ENCODE results near the gene RAP1A.

Gene RAP1A

DNA sequence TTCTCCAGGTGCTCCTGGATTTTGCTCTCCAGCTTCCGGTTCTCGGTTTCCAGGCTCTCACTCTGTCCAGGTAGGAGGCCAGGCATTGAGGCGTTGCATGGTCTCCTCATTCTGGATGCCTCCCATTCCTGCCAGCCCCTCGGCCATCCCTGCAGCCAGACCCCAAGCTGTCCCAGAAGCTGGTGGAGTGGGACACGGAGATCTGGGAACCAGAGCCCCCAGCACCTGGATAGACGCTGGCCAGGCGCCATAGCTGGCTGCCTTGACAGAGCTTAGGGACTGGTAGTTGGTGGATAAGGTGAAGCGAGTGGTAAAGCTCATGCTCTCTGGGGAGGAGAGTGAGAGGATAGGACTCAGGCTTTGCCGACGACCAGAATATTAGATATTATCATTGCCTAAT is 29.6 kb downstream of the RAP1A start:
- TF ChIP-seq, protein P1, sequence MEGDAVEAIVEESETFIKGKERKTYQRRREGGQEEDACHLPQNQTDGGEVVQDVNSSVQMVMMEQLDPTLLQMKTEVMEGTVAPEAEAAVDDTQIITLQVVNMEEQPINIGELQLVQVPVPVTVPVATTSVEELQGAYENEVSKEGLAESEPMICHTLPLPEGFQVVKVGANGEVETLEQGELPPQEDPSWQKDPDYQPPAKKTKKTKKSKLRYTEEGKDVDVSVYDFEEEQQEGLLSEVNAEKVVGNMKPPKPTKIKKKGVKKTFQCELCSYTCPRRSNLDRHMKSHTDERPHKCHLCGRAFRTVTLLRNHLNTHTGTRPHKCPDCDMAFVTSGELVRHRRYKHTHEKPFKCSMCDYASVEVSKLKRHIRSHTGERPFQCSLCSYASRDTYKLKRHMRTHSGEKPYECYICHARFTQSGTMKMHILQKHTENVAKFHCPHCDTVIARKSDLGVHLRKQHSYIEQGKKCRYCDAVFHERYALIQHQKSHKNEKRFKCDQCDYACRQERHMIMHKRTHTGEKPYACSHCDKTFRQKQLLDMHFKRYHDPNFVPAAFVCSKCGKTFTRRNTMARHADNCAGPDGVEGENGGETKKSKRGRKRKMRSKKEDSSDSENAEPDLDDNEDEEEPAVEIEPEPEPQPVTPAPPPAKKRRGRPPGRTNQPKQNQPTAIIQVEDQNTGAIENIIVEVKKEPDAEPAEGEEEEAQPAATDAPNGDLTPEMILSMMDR (IDR thresholded peaks at IDR 0.05; ENCODE audit: low read length) = no peak
- no peak for TF ChIP-seq EZH2 (IDR thresholded peaks at IDR 0.05; ENCODE audit: borderline replicate concordance, low read length)
- Histone ChIP-seq H3K27ac (ENCODE audit: low read depth, low read length, poor library complexity, severe bottlenecking) (no peak overlapping the region), H3K36me3 (ENCODE audit: insufficient read depth, low read length) (0 out of 2 replicates have a peak, but pooled peaks cover 3% of the 10 kb centered on the region), H3K4me3 (ENCODE audit: low read depth, low read length, poor library complexity, severe bottlenecking) (no peak overlapping the region), H3K4me2 (ENCODE audit: low read length) (no peak overlapping the region), H3K27me3 (ENCODE audit: insufficient read depth, low read length) (no peaks in the 10 kb centered on the region), H2AFZ (ENCODE audit: low read length) (no peak overlapping the region), H3K79me2 (ENCODE audit: insufficient read depth, low read length) (peaks cover 57% of the 10 kb centered on the region), H3K4me1 (ENCODE audit: insufficient read depth, low read length, severe bottlenecking) (no peaks in the 10 kb centered on the region), H3F3A (ENCODE audit: insufficient read depth, low read length) (no peaks in the 10 kb centered on the region), H3K9ac (ENCODE audit: low read length) (no peak overlapping the region), H3K9me2 (ENCODE audit: low read depth, low read length) (no peaks in the 10 kb centered on the region), H4K20me1 (ENCODE audit: insufficient read depth, low read length) (no peaks in the 10 kb centered on the region), H3K9me3 (ENCODE audit: low read length) (no peaks in the 10 kb centered on the region)

DNA sequence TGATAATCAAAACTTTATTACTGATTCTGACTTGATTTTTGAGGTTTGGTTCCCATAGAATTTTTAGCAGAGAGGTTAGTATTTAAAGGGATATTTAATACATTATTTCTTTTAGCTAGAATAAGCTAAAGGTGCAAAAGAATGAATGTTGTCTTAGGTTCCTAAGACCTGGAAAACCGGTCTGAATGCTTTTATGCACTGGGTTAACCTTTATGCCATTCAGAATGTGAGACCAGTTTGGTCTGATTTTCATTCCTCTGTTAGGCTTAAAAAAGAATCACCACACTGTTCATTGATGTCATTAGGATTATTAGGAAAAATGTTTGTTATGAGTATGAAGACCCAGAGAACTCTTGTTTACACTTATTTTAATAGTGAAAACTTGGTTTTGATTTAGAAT is 30.1 kb downstream of the RAP1A start:
- no peaks in the 10 kb centered on the region for H3K4me1 ChIP-seq (ENCODE audit: insufficient read depth, low read length, severe bottlenecking)
- H3K27me3 ChIP-seq (ENCODE audit: insufficient read depth, low read length) = no peaks in the 10 kb centered on the region
- no peaks in the 10 kb centered on the region for H3F3A ChIP-seq (ENCODE audit: insufficient read depth, low read length)
- no peak overlapping the region for H3K9ac ChIP-seq (ENCODE audit: low read length)
- H3K9me2 ChIP-seq (ENCODE audit: low read depth, low read length) = no peaks in the 10 kb centered on the region
- H3K79me2 ChIP-seq (ENCODE audit: insufficient read depth, low read length) = peaks cover 58% of the 10 kb centered on the region
- no peak overlapping the region for H3K4me3 ChIP-seq (ENCODE audit: low read depth, low read length, poor library complexity, severe bottlenecking)
- H4K20me1 ChIP-seq (ENCODE audit: insufficient read depth, low read length) = no peaks in the 10 kb centered on the region
- no peaks in the 10 kb centered on the region for H3K9me3 ChIP-seq (ENCODE audit: low read length)
- H3K27ac ChIP-seq (ENCODE audit: low read depth, low read length, poor library complexity, severe bottlenecking) = no peak overlapping the region
- no peak for TF ChIP-seq EZH2 (IDR thresholded peaks at IDR 0.05; ENCODE audit: borderline replicate concordance, low read length)
- TF ChIP-seq, protein P1 (IDR thresholded peaks at IDR 0.05; ENCODE audit: low read length) = no peak
- H3K4me2 ChIP-seq (ENCODE audit: low read length) = no peak overlapping the region
- H3K36me3 ChIP-seq (ENCODE audit: insufficient read depth, low read length) = 0 out of 2 replicates have a peak, but pooled peaks cover 3% of the 10 kb centered on the region
- no peak overlapping the region for H2AFZ ChIP-seq (ENCODE audit: low read length)

DNA sequence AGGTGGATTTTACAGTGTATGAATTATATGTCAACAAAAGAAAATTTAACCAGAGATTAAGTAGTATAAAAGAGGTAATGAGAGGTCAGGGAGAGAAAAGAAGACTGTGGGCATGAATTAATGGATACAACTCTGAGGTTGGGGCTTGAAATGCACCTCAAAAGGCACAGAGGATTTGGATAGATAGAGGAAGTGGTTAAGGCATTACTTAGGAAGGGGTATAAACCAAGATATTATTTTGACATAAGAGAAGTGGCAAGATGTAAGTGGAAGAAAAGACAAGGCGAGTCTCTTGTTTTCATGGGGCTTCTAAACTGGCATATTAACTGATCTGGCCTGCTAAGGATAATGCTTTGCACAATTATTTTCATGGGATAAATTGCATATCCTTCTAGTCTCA is 34.1 kb downstream of the RAP1A start:
- no peak overlapping the region for H2AFZ ChIP-seq (ENCODE audit: low read length)
- H3K27ac ChIP-seq (ENCODE audit: low read depth, low read length, poor library complexity, severe bottlenecking) = no peak overlapping the region
- no peak overlapping the region for H3K9ac ChIP-seq (ENCODE audit: low read length)
- no peaks in the 10 kb centered on the region for H3K4me1 ChIP-seq (ENCODE audit: insufficient read depth, low read length, severe bottlenecking)
- no peak overlapping the region for H3K4me3 ChIP-seq (ENCODE audit: low read depth, low read length, poor library complexity, severe bottlenecking)
- H3K27me3 ChIP-seq (ENCODE audit: insufficient read depth, low read length) = no peaks in the 10 kb centered on the region
- TF ChIP-seq, protein P1 (IDR thresholded peaks at IDR 0.05; ENCODE audit: low read length) = no peak
- no peak for TF ChIP-seq EZH2 (IDR thresholded peaks at IDR 0.05; ENCODE audit: borderline replicate concordance, low read length)
- no peaks in the 10 kb centered on the region for H3K9me3 ChIP-seq (ENCODE audit: low read length)
- H3K9me2 ChIP-seq (ENCODE audit: low read depth, low read length) = no peaks in the 10 kb centered on the region
- H3K36me3 ChIP-seq (ENCODE audit: insufficient read depth, low read length) = 0 out of 2 replicates have a peak, but pooled peaks cover 3% of the 10 kb centered on the region
- H3K79me2 ChIP-seq (ENCODE audit: insufficient read depth, low read length) = peaks cover 64% of the 10 kb centered on the region
- H3F3A ChIP-seq (ENCODE audit: insufficient read depth, low read length) = no peaks in the 10 kb centered on the region
- H3K4me2 ChIP-seq (ENCODE audit: low read length) = no peak overlapping the region
- no peaks in the 10 kb centered on the region for H4K20me1 ChIP-seq (ENCODE audit: insufficient read depth, low read length)

Measured in OCI-LY1 (cell line).